IPS-20b (cell line): ENCODE data around the gene SHISA7.
"Not testable (repeated sequence)": the region's sequence is repeated elsewhere in the genome, so short reads cannot be mapped to it uniquely, and the experiment has no call there.

Source experiments
- H3K27ac ChIP-seq: one replicate; pipeline ENCODE4 v1.5.1; 2013; ENCODE audit warnings: low read length
- H3K27me3 ChIP-seq: 2 replicates; pipeline ENCODE4 v1.6.1; 2013; ENCODE audit warnings: mild to moderate bottlenecking, low read length, inconsistent platforms; ENCODE audit not compliant: insufficient read depth
- H3K36me3 ChIP-seq: 2 replicates; pipeline ENCODE4 v1.6.1; 2013; ENCODE audit warnings: low read depth, mild to moderate bottlenecking, inconsistent platforms, low read length, moderate library complexity; ENCODE audit not compliant: insufficient read depth
- H3K4me1 ChIP-seq: 2 replicates; pipeline ENCODE4 v1.6.1; 2013; ENCODE audit warnings: mild to moderate bottlenecking, control low read depth, inconsistent platforms, low read length, moderate library complexity; ENCODE audit not compliant: insufficient read depth
- H3K4me3 ChIP-seq: 2 replicates; pipeline ENCODE4 v1.5.1; 2013; ENCODE audit warnings: mild to moderate bottlenecking, low read length, inconsistent platforms
- H3K9ac ChIP-seq: 2 replicates; pipeline ENCODE4 v1.6.1; 2013; ENCODE audit warnings: low read depth, mild to moderate bottlenecking, inconsistent platforms, low read length, moderate library complexity
- H3K9me3 ChIP-seq: 2 replicates; pipeline ENCODE4 v1.6.1; 2013; ENCODE audit warnings: mild to moderate bottlenecking, low read depth, low read length, inconsistent platforms; ENCODE audit not compliant: insufficient read depth

Gene SHISA7

DNA sequence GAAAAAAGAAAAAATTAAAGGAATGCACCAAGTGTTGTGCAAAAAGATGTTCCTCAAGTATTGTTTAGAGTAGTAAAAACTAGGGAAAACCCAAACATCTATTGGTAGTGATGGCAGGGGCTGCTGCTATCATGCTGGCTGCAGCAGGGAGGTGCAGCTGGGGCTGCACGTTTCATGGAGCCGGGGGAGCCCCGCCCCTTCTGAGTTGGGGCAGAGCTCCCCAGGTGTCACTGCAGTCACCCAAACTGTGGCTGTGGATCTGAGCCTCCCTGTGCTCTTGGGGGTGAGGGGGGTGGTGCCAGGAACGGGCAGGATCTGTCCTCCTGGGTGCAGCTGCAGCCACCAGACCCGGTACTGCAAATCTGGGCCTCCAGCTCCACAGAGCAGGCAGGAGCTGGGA is 24.0 kb downstream of the SHISA7 start:
- Histone ChIP-seq H3K27me3 (peaks cover 5% of the 10 kb centered on the region), H3K9ac (no peak overlapping the region), H3K27ac (no peak overlapping the region), H3K4me3 (no peak overlapping the region), H3K36me3 (no peaks in the 10 kb centered on the region), H3K4me1 (no peaks in the 10 kb centered on the region), H3K9me3 (no peaks in the 10 kb centered on the region)

DNA sequence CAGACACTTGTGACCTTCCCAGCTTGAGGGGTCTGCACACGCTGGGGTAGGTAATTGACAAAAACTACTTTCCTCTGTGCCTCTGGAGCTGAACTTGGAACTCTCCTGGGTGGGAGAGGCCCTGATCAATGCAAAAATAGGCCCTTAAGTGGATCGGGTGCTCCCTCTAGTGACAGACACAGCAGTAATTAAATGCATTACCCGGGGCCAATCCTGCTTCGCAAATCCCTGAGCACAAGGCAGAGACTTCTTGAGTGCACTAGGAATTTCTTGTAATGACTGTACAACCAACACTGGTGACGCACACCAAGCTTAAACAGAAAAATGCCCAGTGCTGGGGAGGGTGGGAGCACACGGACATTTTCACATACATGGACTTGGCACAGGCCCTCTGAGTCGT is 24.9 kb downstream of the SHISA7 start:
- Histone ChIP-seq H3K27me3 (peaks cover 5% of the 10 kb centered on the region), H3K4me1 (no peaks in the 10 kb centered on the region), H3K36me3 (no peaks in the 10 kb centered on the region), H3K4me3 (no peak overlapping the region), H3K9me3 (no peaks in the 10 kb centered on the region), H3K9ac (no peak overlapping the region), H3K27ac (no peak overlapping the region)

DNA sequence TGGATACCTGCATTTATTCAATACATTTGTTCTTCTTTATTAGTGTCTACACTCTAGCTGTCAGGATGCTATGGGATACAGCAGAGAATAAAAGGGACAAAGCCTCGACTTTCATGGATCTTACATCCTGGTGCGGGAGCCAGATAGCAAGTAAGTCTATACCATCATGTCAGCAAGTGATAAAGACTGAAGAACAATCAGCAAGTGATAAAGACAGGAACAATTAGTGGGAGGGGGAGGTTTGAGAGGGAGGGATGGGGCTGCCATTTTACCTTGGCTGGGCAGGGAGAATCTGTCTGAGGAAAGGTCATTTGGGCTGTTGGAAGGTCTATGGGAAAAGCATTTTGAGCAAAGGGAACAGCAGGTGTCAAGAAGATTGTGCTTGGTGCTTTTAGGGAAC is 32.9 kb downstream of the SHISA7 start:
- H3K27me3 ChIP-seq = 0 out of 2 replicates have a peak, but pooled peaks cover 19% of the 10 kb centered on the region
- no peaks in the 10 kb centered on the region; the same call in 1 of the 2 replicates for H3K9me3 ChIP-seq
- H3K27ac ChIP-seq = no peak overlapping the region
- peaks cover 18% of the 10 kb centered on the region for H3K36me3 ChIP-seq
- H3K4me3 ChIP-seq = no peak overlapping the region
- H3K9ac ChIP-seq = no peak overlapping the region
- H3K4me1 ChIP-seq = peaks cover 9% of the 10 kb centered on the region

DNA sequence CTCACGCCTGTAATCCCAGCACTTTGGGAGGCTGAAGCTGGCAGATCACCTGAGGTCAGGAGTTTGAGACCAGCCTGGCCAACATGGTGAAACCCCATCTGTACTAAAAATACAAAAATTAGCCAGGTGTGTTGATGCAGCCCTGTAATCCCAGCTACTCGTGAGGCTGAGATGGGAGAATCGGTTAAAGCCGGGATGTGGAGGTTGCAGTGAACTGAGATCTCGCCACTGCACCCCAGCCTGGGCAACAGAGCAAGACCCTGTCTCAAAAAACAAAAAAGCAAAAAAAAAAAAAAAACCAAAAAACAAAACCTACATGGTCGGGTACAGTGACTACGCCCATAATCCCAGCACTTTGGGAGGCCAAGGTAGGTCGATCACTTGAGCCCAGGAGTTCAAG is 33.9 kb downstream of the SHISA7 start:
- H3K9me3 ChIP-seq, H3K27ac ChIP-seq, H3K4me1 ChIP-seq, H3K4me3 ChIP-seq, H3K9ac ChIP-seq: not testable (repeated sequence)
- 0 out of 2 replicates have a peak, but pooled peaks cover 19% of the 10 kb centered on the region for H3K27me3 ChIP-seq
- H3K36me3 ChIP-seq = peaks cover 26% of the 10 kb centered on the region

DNA sequence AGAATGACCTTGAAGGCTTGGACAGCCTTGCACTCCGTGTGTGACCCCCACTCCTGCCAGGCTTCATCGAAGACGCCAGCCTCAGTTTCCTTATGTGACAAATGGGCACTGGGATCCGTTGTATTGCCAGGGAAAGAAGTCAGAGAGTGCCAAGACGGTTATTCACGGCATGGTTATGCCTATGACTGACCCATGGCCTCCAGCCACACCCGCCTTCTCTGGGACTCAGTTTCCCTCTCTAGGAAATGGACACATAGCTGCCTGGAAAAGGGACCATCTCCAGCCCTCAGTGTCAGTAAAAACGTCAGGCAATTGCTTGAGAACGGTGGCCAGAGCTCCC is 34.6 kb downstream of the SHISA7 start:
- Histone ChIP-seq H3K4me3 (peak overlapping the region; percentile 59), H3K4me1 (peaks cover 9% of the 10 kb centered on the region), H3K9me3 (no peaks in the 10 kb centered on the region; the same call in 1 of the 2 replicates), H3K36me3 (peaks cover 32% of the 10 kb centered on the region), H3K27me3 (0 out of 2 replicates have a peak, but pooled peaks cover 19% of the 10 kb centered on the region), H3K27ac (peak overlapping the region; percentile 97), H3K9ac (peak overlapping the region; percentile 82; the same call in 1 of the 2 replicates)

DNA sequence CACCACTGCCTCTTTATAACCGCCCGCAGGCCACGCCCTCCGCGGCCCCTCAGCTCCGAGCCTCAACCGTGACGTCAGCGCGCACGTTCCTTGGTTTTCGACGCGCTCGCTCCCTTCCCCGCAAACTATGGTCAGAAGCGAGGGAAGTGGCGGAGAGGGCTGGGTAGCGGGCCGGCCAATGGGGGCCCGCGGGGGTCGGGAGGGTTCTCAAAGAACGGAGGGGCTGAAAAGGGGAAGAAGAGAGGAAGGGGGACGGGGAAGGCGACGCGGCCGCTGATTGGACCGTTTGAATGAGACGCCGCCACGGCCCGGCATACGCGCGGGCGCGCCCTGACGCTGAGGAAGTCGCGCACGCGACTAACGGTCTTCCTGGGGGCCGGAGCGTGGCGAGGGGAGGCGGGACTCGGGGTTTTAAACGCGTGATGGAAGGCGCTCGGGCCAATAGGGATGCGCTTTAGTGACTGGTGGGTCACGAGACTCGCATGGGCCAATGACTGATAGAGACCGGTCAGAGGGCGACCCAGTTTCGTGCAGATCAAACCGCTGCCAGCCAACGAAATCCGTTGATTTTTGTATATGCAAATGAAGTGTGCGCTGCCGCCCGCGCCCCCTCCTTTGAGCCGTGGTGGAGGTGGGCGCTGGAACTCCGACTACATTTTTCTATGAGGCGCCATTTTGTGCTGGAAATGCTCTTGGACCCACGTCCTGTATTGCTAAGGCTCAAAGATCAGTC is 35.1 kb downstream of the SHISA7 start:
- H3K27ac ChIP-seq = peak overlapping the region; percentile 97
- 0 out of 2 replicates have a peak, but pooled peaks cover 19% of the 10 kb centered on the region for H3K27me3 ChIP-seq
- peaks cover 9% of the 10 kb centered on the region for H3K4me1 ChIP-seq
- peak overlapping the region; percentile 87 for H3K4me3 ChIP-seq
- peak overlapping the region; percentile 96; the same call in 1 of the 2 replicates for H3K9ac ChIP-seq
- no peaks in the 10 kb centered on the region; the same call in 1 of the 2 replicates for H3K9me3 ChIP-seq
- peaks cover 37% of the 10 kb centered on the region for H3K36me3 ChIP-seq

DNA sequence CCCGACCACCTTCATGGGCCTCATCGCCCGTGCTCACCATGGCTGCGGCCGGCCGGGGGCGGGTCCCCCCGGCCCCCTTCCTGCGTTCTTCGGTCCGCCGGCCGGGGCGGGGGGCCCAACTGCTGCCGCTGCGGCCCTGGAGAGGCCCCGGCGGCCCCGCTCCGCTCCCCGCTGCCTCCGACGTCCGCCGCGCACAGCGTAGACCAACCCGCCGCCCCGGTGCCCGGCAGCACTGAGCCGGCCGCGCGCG is 35.6 kb downstream of the SHISA7 start, which contains the start of gene UBE2S:
Gene UBE2S (minus strand): TSS at position 239 of the 250 bp plus-strand sequence. CDS start 199 bp downstream, at position 40.
- Histone ChIP-seq H3K27me3 (0 out of 2 replicates have a peak, but pooled peaks cover 19% of the 10 kb centered on the region), H3K9ac (peak within 1 kb of the TSS; percentile 96), H3K4me3 (peak within 1 kb of the TSS; percentile 87), H3K36me3 (peaks cover 42% of the 10 kb centered on the region), H3K27ac (peak within 1 kb of the TSS; percentile 97)
- H3K9me3 ChIP-seq, H3K4me1 ChIP-seq: not testable (repeated sequence)

DNA sequence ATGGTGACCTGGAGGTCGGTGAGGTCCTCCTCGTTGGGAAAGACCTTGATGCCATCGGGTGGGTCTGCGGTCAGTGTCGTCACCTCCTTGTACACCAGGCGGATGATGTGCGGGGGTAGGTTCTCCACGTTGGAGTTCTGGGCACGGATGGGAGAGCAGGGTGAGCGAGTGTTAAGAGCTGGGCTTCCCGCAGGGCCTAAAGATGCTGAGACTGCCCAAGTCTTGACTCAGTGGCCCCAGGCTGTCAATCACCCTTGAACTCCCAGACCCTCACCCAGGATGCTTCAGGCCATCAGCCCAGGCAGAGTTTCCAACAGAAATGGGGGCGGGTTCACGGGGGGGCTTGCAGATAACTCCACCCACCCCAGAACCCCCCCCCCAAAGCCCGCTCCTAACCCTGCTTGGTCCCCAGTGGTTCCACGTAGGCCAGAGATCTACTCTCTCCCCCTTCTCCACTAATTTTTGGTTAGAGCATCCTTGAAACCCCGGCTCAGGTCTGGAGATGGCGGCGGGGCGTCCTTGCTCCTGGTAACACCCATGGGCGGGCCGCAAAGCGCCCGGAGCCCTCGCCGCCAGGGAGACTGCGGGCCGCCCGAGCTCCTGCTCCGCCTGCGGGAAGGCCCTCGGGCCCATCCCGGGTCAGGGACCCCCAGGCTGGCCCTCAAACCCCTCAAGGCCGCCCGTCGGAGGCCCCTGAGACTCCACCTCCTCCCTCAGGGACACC is 36.1 kb downstream of the SHISA7 start:
- Histone ChIP-seq H3K27me3 (0 out of 2 replicates have a peak, but pooled peaks cover 19% of the 10 kb centered on the region), H3K9me3 (no peaks in the 10 kb centered on the region; the same call in 1 of the 2 replicates), H3K27ac (peak overlapping the region; percentile 62), H3K4me3 (peak overlapping the region; percentile 87), H3K9ac (peak overlapping the region; percentile 96), H3K4me1 (peaks cover 9% of the 10 kb centered on the region), H3K36me3 (peaks cover 47% of the 10 kb centered on the region)

DNA sequence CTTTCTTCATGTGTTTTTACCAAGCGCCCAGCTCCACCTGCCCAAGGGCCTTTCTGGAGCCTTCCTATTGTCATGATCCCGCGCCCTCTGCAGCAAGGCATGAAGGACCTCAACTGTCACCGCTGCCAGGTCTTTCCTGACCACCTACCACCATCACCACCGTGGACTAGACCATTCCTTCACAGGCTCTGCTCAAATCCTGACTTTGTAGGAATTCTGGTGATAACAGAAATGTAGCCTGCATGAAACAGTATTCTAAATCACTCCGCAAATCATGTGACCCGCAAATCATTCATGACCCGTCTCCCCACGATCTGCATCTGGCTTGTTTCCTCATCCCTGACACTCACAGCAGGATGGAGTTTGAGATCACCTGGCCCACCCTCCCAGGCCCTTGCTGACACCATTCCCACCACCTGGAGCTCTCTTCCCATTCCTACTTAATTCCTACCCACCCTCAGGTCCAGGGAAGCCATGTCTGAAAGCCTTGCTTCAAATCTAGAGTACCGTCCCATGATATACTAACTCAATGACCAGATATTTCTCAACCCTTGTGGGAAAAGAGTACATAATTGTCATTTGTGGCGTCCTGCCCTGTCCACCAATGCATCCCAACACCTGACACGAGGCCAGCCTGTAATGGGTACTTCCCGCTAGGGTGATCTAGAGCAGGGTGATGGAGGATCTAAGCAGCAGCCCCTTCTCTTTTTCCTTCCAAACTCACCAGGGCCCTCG is 36.8 kb downstream of the SHISA7 start:
- no peak overlapping the region for H3K27ac ChIP-seq
- peaks cover 52% of the 10 kb centered on the region for H3K36me3 ChIP-seq
- peak overlapping the region; percentile 87 for H3K4me3 ChIP-seq
- no peaks in the 10 kb centered on the region; the same call in 1 of the 2 replicates for H3K9me3 ChIP-seq
- 0 out of 2 replicates have a peak, but pooled peaks cover 17% of the 10 kb centered on the region for H3K27me3 ChIP-seq
- peaks cover 9% of the 10 kb centered on the region for H3K4me1 ChIP-seq
- H3K9ac ChIP-seq = peak overlapping the region; percentile 96

DNA sequence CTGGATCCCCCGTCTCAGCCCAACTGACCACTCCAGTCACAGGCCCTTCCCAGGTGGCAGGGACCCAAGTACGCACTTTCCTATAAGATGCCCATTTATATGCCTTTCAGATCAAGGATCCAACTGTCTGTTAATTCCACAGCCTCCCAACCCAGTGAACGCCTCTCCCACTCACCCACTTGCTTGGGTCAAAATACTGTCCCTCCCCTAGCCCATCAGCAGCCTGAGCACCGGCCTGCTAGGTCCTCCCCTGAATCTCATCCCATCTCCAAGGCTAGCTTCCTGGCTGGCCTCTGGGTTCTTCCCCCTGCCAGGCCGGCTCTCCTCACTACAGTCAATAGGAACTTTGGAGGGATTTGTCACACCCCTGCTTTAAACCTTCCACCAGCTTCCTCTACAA is 37.5 kb downstream of the SHISA7 start:
- peak overlapping the region; percentile 96; the same call in 1 of the 2 replicates for H3K9ac ChIP-seq
- H3K27me3 ChIP-seq = 0 out of 2 replicates have a peak, but pooled peaks cover 12% of the 10 kb centered on the region
- peak overlapping the region; percentile 87; the same call in 1 of the 2 replicates for H3K4me3 ChIP-seq
- H3K9me3 ChIP-seq = no peaks in the 10 kb centered on the region; the same call in 1 of the 2 replicates
- peaks cover 9% of the 10 kb centered on the region for H3K4me1 ChIP-seq
- H3K36me3 ChIP-seq = peaks cover 59% of the 10 kb centered on the region
- H3K27ac ChIP-seq = no peak overlapping the region

DNA sequence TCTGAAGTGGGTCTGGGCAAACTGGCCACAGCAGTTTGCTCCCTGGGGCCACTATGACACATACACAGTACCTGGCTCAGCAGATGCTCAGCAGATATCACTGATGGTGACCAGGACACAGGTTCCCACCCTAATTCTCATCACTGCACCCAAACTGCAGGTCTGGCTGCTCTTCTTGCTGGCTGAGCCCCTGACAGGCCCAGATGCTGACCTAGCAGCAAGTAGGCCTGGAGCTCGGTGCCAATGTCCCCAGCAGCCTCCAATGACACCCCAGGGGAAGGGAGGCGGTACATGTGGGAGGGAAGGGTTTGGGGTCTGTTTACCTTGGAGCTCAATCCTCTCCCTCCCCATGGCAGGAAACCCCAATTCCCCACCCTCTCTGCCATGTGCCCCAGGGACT is 40.6 kb downstream of the SHISA7 start:
- no peaks in the 10 kb centered on the region for H3K9me3 ChIP-seq
- peaks cover 65% of the 10 kb centered on the region for H3K36me3 ChIP-seq
- H3K27me3 ChIP-seq = no peaks in the 10 kb centered on the region
- H3K9ac ChIP-seq = no peak overlapping the region
- H3K4me3 ChIP-seq = no peak overlapping the region
- H3K4me1 ChIP-seq = peaks cover 9% of the 10 kb centered on the region
- H3K27ac ChIP-seq = no peak overlapping the region
